ENCODE data around the gene BLZF1.
"Not testable (repeated sequence)": the region's sequence is repeated elsewhere in the genome, so short reads cannot be mapped to it uniquely, and the experiment has no call there.

- TF ChIP-seq, protein P1, sequence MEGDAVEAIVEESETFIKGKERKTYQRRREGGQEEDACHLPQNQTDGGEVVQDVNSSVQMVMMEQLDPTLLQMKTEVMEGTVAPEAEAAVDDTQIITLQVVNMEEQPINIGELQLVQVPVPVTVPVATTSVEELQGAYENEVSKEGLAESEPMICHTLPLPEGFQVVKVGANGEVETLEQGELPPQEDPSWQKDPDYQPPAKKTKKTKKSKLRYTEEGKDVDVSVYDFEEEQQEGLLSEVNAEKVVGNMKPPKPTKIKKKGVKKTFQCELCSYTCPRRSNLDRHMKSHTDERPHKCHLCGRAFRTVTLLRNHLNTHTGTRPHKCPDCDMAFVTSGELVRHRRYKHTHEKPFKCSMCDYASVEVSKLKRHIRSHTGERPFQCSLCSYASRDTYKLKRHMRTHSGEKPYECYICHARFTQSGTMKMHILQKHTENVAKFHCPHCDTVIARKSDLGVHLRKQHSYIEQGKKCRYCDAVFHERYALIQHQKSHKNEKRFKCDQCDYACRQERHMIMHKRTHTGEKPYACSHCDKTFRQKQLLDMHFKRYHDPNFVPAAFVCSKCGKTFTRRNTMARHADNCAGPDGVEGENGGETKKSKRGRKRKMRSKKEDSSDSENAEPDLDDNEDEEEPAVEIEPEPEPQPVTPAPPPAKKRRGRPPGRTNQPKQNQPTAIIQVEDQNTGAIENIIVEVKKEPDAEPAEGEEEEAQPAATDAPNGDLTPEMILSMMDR (IDR thresholded peaks at IDR 0.05; ENCODE audit: poor library complexity, severe bottlenecking) = not testable (repeated sequence)
- TF ChIP-seq RAD21 (conservative IDR thresholded peaks at IDR 0.05); EZH2 (IDR thresholded peaks at IDR 0.05; ENCODE audit: borderline replicate concordance, insufficient read depth, low read length, poor library complexity, severe bottlenecking); POLR2AphosphoS5 (IDR thresholded peaks at IDR 0.05); TAF1 (IDR thresholded peaks at IDR 0.05; ENCODE audit: low read depth): not testable (repeated sequence)
- TF ChIP-seq, protein P2, sequence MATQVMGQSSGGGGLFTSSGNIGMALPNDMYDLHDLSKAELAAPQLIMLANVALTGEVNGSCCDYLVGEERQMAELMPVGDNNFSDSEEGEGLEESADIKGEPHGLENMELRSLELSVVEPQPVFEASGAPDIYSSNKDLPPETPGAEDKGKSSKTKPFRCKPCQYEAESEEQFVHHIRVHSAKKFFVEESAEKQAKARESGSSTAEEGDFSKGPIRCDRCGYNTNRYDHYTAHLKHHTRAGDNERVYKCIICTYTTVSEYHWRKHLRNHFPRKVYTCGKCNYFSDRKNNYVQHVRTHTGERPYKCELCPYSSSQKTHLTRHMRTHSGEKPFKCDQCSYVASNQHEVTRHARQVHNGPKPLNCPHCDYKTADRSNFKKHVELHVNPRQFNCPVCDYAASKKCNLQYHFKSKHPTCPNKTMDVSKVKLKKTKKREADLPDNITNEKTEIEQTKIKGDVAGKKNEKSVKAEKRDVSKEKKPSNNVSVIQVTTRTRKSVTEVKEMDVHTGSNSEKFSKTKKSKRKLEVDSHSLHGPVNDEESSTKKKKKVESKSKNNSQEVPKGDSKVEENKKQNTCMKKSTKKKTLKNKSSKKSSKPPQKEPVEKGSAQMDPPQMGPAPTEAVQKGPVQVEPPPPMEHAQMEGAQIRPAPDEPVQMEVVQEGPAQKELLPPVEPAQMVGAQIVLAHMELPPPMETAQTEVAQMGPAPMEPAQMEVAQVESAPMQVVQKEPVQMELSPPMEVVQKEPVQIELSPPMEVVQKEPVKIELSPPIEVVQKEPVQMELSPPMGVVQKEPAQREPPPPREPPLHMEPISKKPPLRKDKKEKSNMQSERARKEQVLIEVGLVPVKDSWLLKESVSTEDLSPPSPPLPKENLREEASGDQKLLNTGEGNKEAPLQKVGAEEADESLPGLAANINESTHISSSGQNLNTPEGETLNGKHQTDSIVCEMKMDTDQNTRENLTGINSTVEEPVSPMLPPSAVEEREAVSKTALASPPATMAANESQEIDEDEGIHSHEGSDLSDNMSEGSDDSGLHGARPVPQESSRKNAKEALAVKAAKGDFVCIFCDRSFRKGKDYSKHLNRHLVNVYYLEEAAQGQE (IDR thresholded peaks at IDR 0.05; ENCODE audit: borderline replicate concordance) = not testable (repeated sequence)
Observed at GRCh38 chr1:169336947-169337715, 30.9 kb upstream of the BLZF1 start.

All from neural cell (in vitro differentiated cells).